DND-41 (cell line): ENCODE measurements around the gene SYNGR3.

ENCODE experiments used
- ATAC-seq: fragments of 200-7000 bp; cut with Tn5 transposase; 3 replicates; pipeline ENCODE4 v1.9.1; 2021; ENCODE audit warnings: low read depth; ENCODE audit not compliant: insufficient read depth
- DNase-seq: peaks from one replicate; pipeline ENCODE4 v3.0.0-alpha.2; 2020
- H2AFZ ChIP-seq: 2 replicates; pipeline ENCODE4 v1.6.0; 2012; ENCODE audit warnings: low read depth, low read length
- H3K27ac ChIP-seq: 2 replicates; pipeline ENCODE4 v1.5.1; 2012; ENCODE audit warnings: low read length, inconsistent platforms
- H3K27me3 ChIP-seq: fragments of 200-600 bp; sonication (generic); 2 replicates; pipeline ENCODE4 v1.6.0; 2012; ENCODE audit warnings: low read length, mild to moderate bottlenecking, inconsistent platforms; ENCODE audit not compliant: insufficient read depth, poor library complexity
- H3K36me3 ChIP-seq: 2 replicates; pipeline ENCODE4 v1.5.1; 2012; ENCODE audit warnings: low read length, inconsistent platforms; ENCODE audit not compliant: insufficient read depth
- H3K4me1 ChIP-seq: 2 replicates; pipeline ENCODE4 v1.5.1; 2012; ENCODE audit warnings: mild to moderate bottlenecking, low read length; ENCODE audit not compliant: insufficient read depth
- H3K4me2 ChIP-seq: 2 replicates; pipeline ENCODE4 v1.6.0; 2012; ENCODE audit warnings: mild to moderate bottlenecking, moderate library complexity, low read length, inconsistent platforms; ENCODE audit not compliant: insufficient read depth
- H3K4me3 ChIP-seq, 2 experiments: fragments of 200-600 bp in 1 of 2; shearing (Covaris generic) in 1 of 2; 2 replicates each; pipeline ENCODE4 v1.5.1; 2012 to 2016; ENCODE audit warnings: inconsistent platforms in 2 of 2, low read length in 2 of 2, mild to moderate bottlenecking in 2 of 2, low read depth in 1 of 2, moderate library complexity in 1 of 2
- H3K79me2 ChIP-seq: 2 replicates; pipeline ENCODE4 v1.6.0; 2012; ENCODE audit warnings: low read length, inconsistent platforms; ENCODE audit not compliant: insufficient read depth
- H3K9ac ChIP-seq: 2 replicates; pipeline ENCODE4 v1.6.0; 2012; ENCODE audit warnings: low read depth, mild to moderate bottlenecking, inconsistent platforms, low read length, moderate library complexity
- H3K9me3 ChIP-seq: 2 replicates; pipeline ENCODE4 v1.5.1; 2012; ENCODE audit warnings: low read length, moderate library complexity, mild to moderate bottlenecking, inconsistent platforms; ENCODE audit not compliant: insufficient read depth, severe bottlenecking
- H4K20me1 ChIP-seq: 2 replicates; pipeline ENCODE4 v1.6.0; 2012; ENCODE audit warnings: low read length; ENCODE audit not compliant: insufficient read depth
- CTCF ChIP-seq: IDR thresholded peaks from 2 replicates; pipeline ENCODE4 v1.5.1; 2012; ENCODE audit warnings: borderline replicate concordance, low read length, moderate library complexity, mild to moderate bottlenecking; ENCODE audit not compliant: poor library complexity, severe bottlenecking; ENCODE audit errors: extremely low read depth
- EZH2 ChIP-seq: IDR thresholded peaks from 3 replicates; pipeline ENCODE4 v1.6.1; 2012; ENCODE audit warnings: borderline replicate concordance, low read depth, mild to moderate bottlenecking, moderate library complexity, low read length, inconsistent platforms; ENCODE audit not compliant: severe bottlenecking

Gene SYNGR3

DNA sequence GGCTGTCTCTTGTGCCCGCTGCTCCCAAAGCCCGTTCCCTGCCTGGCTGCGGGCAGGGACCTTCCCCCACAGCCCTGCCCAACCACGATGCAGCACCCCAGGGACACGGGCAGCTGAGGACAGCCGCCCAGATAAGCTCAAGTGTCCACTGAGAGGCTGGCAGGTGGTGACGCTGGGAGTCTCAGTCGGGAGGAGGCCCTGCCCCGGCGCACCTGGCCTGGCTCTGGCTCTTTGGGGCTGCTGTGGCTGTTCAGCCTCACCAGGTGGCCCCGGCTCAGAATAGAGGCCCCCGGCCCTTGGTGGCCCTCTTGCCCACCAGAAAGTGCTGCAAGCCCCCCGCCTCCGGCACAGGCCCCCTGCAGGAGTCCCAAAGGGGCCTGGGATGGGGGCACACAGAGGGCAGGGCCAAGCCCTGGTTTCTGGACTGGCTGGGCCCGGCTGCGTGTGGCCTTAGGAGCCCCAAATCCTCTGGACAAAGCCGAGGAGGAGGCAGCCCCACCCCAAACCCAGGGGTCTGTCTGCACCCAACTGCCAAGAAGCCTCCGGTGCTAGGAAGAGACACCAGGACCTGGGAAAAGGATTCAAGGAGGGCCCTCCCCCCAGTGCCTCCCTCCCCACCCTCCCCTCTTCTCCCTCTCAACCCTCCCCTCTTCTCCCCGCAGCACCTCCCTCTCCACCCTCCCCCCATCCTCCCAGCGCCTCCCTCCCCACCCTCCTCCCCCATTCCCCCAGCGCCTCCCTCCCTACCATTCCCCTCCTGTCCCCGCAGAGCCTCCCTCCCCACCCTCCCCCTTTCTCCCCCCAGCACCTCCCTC is 52.6 kb downstream of the SYNGR3 start:
- ATAC-seq (no peak), DNase-seq (no peak)
- no peaks in the 10 kb centered on the region for H3K9me3 ChIP-seq
- no peaks in the 10 kb centered on the region for H3K27me3 ChIP-seq
- TF ChIP-seq CTCF (no peak), EZH2 (no peak)
- H3K27ac ChIP-seq = no peak overlapping the region
- peaks cover 17% of the 10 kb centered on the region for H3K79me2 ChIP-seq
- H3K4me1 ChIP-seq = peaks cover 17% of the 10 kb centered on the region
- H3K4me3 ChIP-seq = no peak overlapping the region
- H2AFZ ChIP-seq = no peak overlapping the region
- no peak overlapping the region for H3K4me2 ChIP-seq
- 0 out of 2 replicates have a peak, but pooled peaks cover 2% of the 10 kb centered on the region for H4K20me1 ChIP-seq
- H3K9ac ChIP-seq = no peak overlapping the region
- peaks cover 30% of the 10 kb centered on the region for H3K36me3 ChIP-seq

- no peak for ATAC-seq
- no peak overlapping the region for H3K9ac ChIP-seq
- no peak overlapping the region for H3K27ac ChIP-seq
- H3K4me3 ChIP-seq = no peak overlapping the region
- peaks cover 30% of the 10 kb centered on the region for H3K36me3 ChIP-seq
- peaks cover 21% of the 10 kb centered on the region for H3K79me2 ChIP-seq
- no peak for DNase-seq
- peaks cover 17% of the 10 kb centered on the region for H3K4me1 ChIP-seq
- 0 out of 2 replicates have a peak, but pooled peaks cover 2% of the 10 kb centered on the region for H4K20me1 ChIP-seq
- no peak overlapping the region for H2AFZ ChIP-seq
- H3K27me3 ChIP-seq = no peaks in the 10 kb centered on the region
- no peaks in the 10 kb centered on the region for H3K9me3 ChIP-seq
- no peak for TF ChIP-seq EZH2
- no peak for TF ChIP-seq CTCF
- H3K4me2 ChIP-seq = no peak overlapping the region
These were observed 53.4 kb downstream of the SYNGR3 start for GRCh38 chr16:2042986-2043666.
